ENCODE measurements around the gene ZW10. TPM values are rescaled to one million over a fixed set of nuclear protein-coding genes. Genes with fewer than 3 reads are reported as not detected.

ZW10 gene
- total and polyA plus RNA-seq, 2 donors (not counting 1 experiment from before 2014, with no cell fraction given): 4.8 to 11.9 TPM

DNA sequence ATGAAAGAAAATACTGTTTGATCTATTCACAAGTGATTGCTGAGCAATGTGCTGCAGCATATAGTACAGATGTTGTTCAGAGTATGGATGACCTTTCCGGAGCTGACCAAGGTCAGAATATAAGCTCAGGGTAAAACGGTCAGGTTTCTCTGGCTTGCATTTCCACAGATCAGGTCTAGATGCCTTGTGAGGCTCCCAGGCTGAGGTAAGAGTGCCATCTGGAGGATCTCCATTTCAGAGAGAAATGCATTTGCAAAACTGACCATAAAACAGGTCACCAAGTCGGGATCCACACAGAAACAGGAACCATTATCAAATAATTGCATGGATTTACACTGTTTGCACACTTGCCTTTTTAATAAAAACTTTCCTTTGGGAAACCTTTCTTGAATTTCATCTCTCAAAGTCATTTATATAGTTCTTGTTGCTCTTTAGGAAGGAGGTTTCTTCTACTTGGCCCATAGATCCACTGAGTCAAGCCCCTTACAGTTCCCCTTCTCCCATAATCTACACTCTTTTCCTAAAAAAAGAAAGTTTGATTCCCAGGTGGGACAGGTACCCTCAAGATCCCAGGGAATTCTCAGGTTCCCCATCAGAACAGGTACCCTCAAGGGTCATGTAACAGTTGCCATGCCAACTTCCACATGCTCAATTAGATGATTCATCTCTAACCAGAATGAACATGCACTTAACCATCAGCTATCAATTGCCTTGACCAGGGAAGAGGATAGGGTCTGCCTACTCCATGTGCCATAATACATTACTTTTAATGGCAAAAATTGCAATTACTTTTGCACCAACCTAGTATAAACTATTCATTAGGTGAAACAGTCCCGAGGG lies 42.4 kb downstream of the ZW10 start:
- Mint-ChIP-seq H3K9me3 (ENCODE audit: insufficient read depth) (no peaks in the 10 kb centered on the region), H3K4me1 (no peaks in the 10 kb centered on the region), H3K27ac (no peak overlapping the region), H3K27me3 (no peaks in the 10 kb centered on the region), H3K4me3 (no peak overlapping the region)
- no peak for ATAC-seq (ENCODE audit: low read depth)
- DNase-seq: no peak
- Histone ChIP-seq H3K4me1 (ENCODE audit: control insufficient read depth in 2 of 2, insufficient read depth in 2 of 2, low read length in 2 of 2) (no peaks in the 10 kb centered on the region), H3K36me3 (replicated peaks in 1 of 2; ENCODE audit: control extremely low read depth in 1 of 2, control insufficient read depth in 1 of 2, extremely low read depth in 1 of 2, insufficient read depth in 2 of 2, low read length in 1 of 2) (peaks cover 0 to 26% of the 10 kb centered on the region in 2 experiments), H3K27ac (ENCODE audit: low read length in 2 of 2) (no peak overlapping the region), H3K4me3 (ENCODE audit: control extremely low read depth in 1 of 5, extremely low read depth in 1 of 5, insufficient read depth in 1 of 5, low read depth in 2 of 5, low read length in 4 of 5) (no peak overlapping the region), H3K27me3 (replicated peaks in 1 of 4; ENCODE audit: control extremely low read depth in 1 of 4, control insufficient read depth in 3 of 4, insufficient read depth in 4 of 4, low read length in 3 of 4) (no peaks in the 10 kb centered on the region), H4K20me1 (ENCODE audit: control insufficient read depth, insufficient read depth, low read length, poor library complexity, severe bottlenecking) (no peaks in the 10 kb centered on the region), H3K9ac (ENCODE audit: low read length) (no peak overlapping the region), H2AFZ (ENCODE audit: insufficient read depth, low read depth, low read length, poor library complexity, severe bottlenecking) (no peak overlapping the region), H3K9me3 (ENCODE audit: control extremely low read depth in 1 of 3, control insufficient read depth in 2 of 3, insufficient read depth in 1 of 3, low read length in 2 of 3) (no peaks in the 10 kb centered on the region), H3K79me2 (ENCODE audit: control insufficient read depth, insufficient read depth, low read length) (no peaks in the 10 kb centered on the region), H3K4me2 (replicated peaks; ENCODE audit: low read depth, low read length, poor library complexity, severe bottlenecking) (no peak overlapping the region)
- WGBS (ENCODE audit: insufficient coverage): 89% methylated on average over 1 of the region's 4 CpGs
- intact Hi-C loops (cut with micrococcal nuclease): no loop called here
- POLR2A ChIA-PET: no interaction called here
- CTCF ChIA-PET: interaction anchor here (0.8 to 0.9 kb wide), 2 partner anchors 423 to 426 kb away, joined by 3 to 4 read pairs; no protein-coding TSS in a partner anchor
- no peak for TF ChIP-seq EZH2 (IDR thresholded peaks at IDR 0.05; ENCODE audit: borderline replicate concordance, insufficient read depth, low read depth, low read length, poor library complexity, severe bottlenecking)
- TF ChIP-seq, protein P1, sequence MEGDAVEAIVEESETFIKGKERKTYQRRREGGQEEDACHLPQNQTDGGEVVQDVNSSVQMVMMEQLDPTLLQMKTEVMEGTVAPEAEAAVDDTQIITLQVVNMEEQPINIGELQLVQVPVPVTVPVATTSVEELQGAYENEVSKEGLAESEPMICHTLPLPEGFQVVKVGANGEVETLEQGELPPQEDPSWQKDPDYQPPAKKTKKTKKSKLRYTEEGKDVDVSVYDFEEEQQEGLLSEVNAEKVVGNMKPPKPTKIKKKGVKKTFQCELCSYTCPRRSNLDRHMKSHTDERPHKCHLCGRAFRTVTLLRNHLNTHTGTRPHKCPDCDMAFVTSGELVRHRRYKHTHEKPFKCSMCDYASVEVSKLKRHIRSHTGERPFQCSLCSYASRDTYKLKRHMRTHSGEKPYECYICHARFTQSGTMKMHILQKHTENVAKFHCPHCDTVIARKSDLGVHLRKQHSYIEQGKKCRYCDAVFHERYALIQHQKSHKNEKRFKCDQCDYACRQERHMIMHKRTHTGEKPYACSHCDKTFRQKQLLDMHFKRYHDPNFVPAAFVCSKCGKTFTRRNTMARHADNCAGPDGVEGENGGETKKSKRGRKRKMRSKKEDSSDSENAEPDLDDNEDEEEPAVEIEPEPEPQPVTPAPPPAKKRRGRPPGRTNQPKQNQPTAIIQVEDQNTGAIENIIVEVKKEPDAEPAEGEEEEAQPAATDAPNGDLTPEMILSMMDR (IDR thresholded peaks at IDR 0.05): no peak

DNA sequence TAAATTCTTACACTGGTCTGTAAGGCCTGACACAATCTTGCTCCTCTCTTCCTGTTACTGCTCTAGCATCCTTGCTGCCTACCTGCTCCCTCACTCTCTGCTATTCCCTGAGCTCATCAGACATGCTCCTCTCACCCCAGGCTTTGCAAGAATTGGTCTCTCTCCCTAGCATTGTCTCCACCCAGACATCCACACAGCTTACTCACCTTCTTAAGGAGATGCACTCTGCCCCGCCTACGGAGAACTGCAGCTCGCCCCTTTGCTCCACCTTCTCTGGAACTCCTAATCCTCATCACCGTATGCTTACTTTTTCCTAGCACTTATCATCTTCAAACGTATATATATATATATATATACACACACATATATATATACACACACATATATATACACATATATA lies 44.0 kb downstream of the ZW10 start:
- Histone ChIP-seq H3K9ac (ENCODE audit: low read length) (no peak overlapping the region), H3K27me3 (replicated peaks in 1 of 4; ENCODE audit: control extremely low read depth in 1 of 4, control insufficient read depth in 3 of 4, insufficient read depth in 4 of 4, low read length in 3 of 4) (no peaks in the 10 kb centered on the region), H2AFZ (ENCODE audit: insufficient read depth, low read depth, low read length, poor library complexity, severe bottlenecking) (no peak overlapping the region), H3K36me3 (replicated peaks in 1 of 2; ENCODE audit: control extremely low read depth in 1 of 2, control insufficient read depth in 1 of 2, extremely low read depth in 1 of 2, insufficient read depth in 2 of 2, low read length in 1 of 2) (peaks cover 0 to 17% of the 10 kb centered on the region in 2 experiments), H3K4me1 (ENCODE audit: control insufficient read depth in 2 of 2, insufficient read depth in 2 of 2, low read length in 2 of 2) (no peaks in the 10 kb centered on the region), H3K9me3 (ENCODE audit: control extremely low read depth in 1 of 3, control insufficient read depth in 2 of 3, insufficient read depth in 1 of 3, low read length in 2 of 3) (no peaks in the 10 kb centered on the region), H4K20me1 (ENCODE audit: control insufficient read depth, insufficient read depth, low read length, poor library complexity, severe bottlenecking) (no peaks in the 10 kb centered on the region), H3K27ac (ENCODE audit: low read length in 2 of 2) (no peak overlapping the region), H3K4me3 (ENCODE audit: control extremely low read depth in 1 of 5, extremely low read depth in 1 of 5, insufficient read depth in 1 of 5, low read depth in 2 of 5, low read length in 4 of 5) (no peak overlapping the region), H3K4me2 (replicated peaks; ENCODE audit: low read depth, low read length, poor library complexity, severe bottlenecking) (no peak overlapping the region), H3K79me2 (ENCODE audit: control insufficient read depth, insufficient read depth, low read length) (no peaks in the 10 kb centered on the region)
- Mint-ChIP-seq H3K27ac (no peak overlapping the region), H3K4me3 (no peak overlapping the region), H3K4me1 (no peaks in the 10 kb centered on the region), H3K27me3 (no peaks in the 10 kb centered on the region), H3K9me3 (ENCODE audit: insufficient read depth) (no peaks in the 10 kb centered on the region)
- CTCF ChIA-PET: interaction anchor here (0.7 to 1.4 kb wide), 5 partner anchors 13 to 531 kb away, joined by 3 to 5 read pairs (median 3); no protein-coding TSS in a partner anchor
- intact Hi-C loops (cut with micrococcal nuclease): no loop called here
- TF ChIP-seq, protein P1 (IDR thresholded peaks at IDR 0.05): no peak
- no peak for TF ChIP-seq EZH2 (IDR thresholded peaks at IDR 0.05; ENCODE audit: borderline replicate concordance, insufficient read depth, low read depth, low read length, poor library complexity, severe bottlenecking)
- POLR2A ChIA-PET: no interaction called here
- DNase-seq (no peak), ATAC-seq (ENCODE audit: low read depth) (no peak)
- 67% methylated on average over 3 of the region's 5 CpGs for WGBS (ENCODE audit: insufficient coverage)
